Gastrocnemius medialis (tissue), 4 donors: Measurements from ENCODE around the gene IKBIP. TPM values are rescaled to one million over a fixed set of nuclear protein-coding genes. Genes with fewer than 3 reads are reported as not detected.
A peak's percentile ranks its signal among the peaks of the same experiment; 100 is the strongest.
"Not testable (repeated sequence)": the region's sequence is repeated elsewhere in the genome, so short reads cannot be mapped to it uniquely, and the experiment has no call there.

Source experiments
- ATAC-seq, 2 donors: fragments of 150-250 bp; one replicate each; pipeline ENCODE4 v1.9.1; 2016
- DNase-seq, 2 donors: peaks; one replicate each; pipeline ENCODE4 v3.0.0-alpha.2; 2019
- H3K27ac ChIP-seq, 4 donors: fragments of 200-600 bp; sonication (generic); 1 replicate in 1 of 4; 2 replicates in 3 of 4; pipeline ENCODE4 v1.5.1; 2016 to 2018; ENCODE audit warnings: mild to moderate bottlenecking in 2 of 4, moderate library complexity in 1 of 4
- H3K27me3 ChIP-seq, 3 donors: fragments of 200-600 bp; sonication (generic) in 2 of 3; 1 replicate in 1 of 3; 2 replicates in 2 of 3; pipeline versions ENCODE4 v1.5.1 to v1.6.0; 2016 to 2019; ENCODE audit warnings: mild to moderate bottlenecking in 1 of 3, moderate library complexity in 1 of 3
- H3K36me3 ChIP-seq, 2 donors: fragments of 200-600 bp; sonication (generic) in 1 of 2; one replicate each; pipeline ENCODE4 v1.5.1; 2017 to 2018
- H3K4me1 ChIP-seq, 2 donors: fragments of 200-600 bp; sonication (generic) in 1 of 2; one replicate each; pipeline ENCODE4 v1.5.1; 2016 to 2017; ENCODE audit warnings: mild to moderate bottlenecking in 2 of 2
- H3K4me3 ChIP-seq, 4 donors: fragments of 200-600 bp; sonication (generic) in 3 of 4; 1 replicate in 1 of 4; 2 replicates in 3 of 4; pipeline ENCODE4 v1.5.1; 2016 to 2019; ENCODE audit warnings: mild to moderate bottlenecking in 2 of 4
- H3K9me3 ChIP-seq, 3 donors: fragments of 200-600 bp; sonication (generic) in 2 of 3; 1 replicate in 1 of 3; 2 replicates in 2 of 3; pipeline ENCODE4 v1.5.1; 2016 to 2019
- CTCF ChIP-seq, 5 experiments: fragments of 450-650 bp in 3 of 5; fragments of 200-600 bp in 2 of 5; sonication (generic) in 2 of 5; IDR thresholded peaks in 4 of 5; conservative IDR thresholded peaks in 1 of 5; 1 replicate in 4 of 5; 2 replicates in 1 of 5; pipeline ENCODE4 v1.5.1; 2016 to 2019; ENCODE audit warnings: antibody characterized with exemption in 5 of 5, mild to moderate bottlenecking in 3 of 5, moderate library complexity in 3 of 5
- POLR2A ChIP-seq, 2 donors: fragments of 450-650 bp; IDR thresholded peaks; one replicate each; pipeline ENCODE4 v1.6.1; 2017; ENCODE audit warnings: antibody characterized with exemption in 2 of 2, mild to moderate bottlenecking in 2 of 2, moderate library complexity in 2 of 2
- in situ Hi-C, 4 donors: fragments of 200-750 bp; cut with MboI; loops; one replicate each; pipeline versions ENCODE4 v1.15.0 to v1.8.0; 2017; ENCODE audit warnings: low sequenced_read_pairs in 4 of 4
- intact Hi-C: fragments of 100-400 bp; cut with DNase I; formaldehyde crosslinking; loops from one replicate; pipeline ENCODE4 v1.15.1; 2023; ENCODE audit warnings: low total_unique reads
- total RNA-seq, 4 donors: library from RNA; depleted of rRNA; stranded (reverse); fragments of >200 nt; gene quantifications; one replicate each; pipeline versions ENCODE4 v1.1.0 to v1.2.3, GENCODE V29; 2016

The IKBIP gene
- total RNA-seq, 4 donors from 2014 or later = 0.78 to 3.7 (median 2.9) TPM

GRCh38 chr12:98606359-98606988 lies 38.1 kb downstream of the IKBIP start:
- no peak for TF ChIP-seq CTCF (IDR thresholded peaks at IDR 0.05 in 4 of 5, conservative IDR thresholded peaks at IDR 0.05 in 1 of 5)
- TF ChIP-seq POLR2A (IDR thresholded peaks at IDR 0.05) = no peak
- ATAC-seq = peak in 1 of 2 donors; percentile 52
- DNase-seq = no peak
- no peaks in the 10 kb centered on the region for H3K9me3 ChIP-seq
- no peaks in the 10 kb centered on the region for H3K4me1 ChIP-seq
- peaks cover 7 to 33% of the 10 kb centered on the region in 2 donors for H3K36me3 ChIP-seq
- no peaks in the 10 kb centered on the region for H3K27me3 ChIP-seq
- H3K27ac ChIP-seq = no peak overlapping the region
- intact Hi-C loops = no loop called here
- in situ Hi-C loops = no loop called here
- no peak overlapping the region for H3K4me3 ChIP-seq

- H3K27ac ChIP-seq = no peak overlapping the region
- H3K27me3 ChIP-seq = no peaks in the 10 kb centered on the region
- ATAC-seq (no peak), DNase-seq (no peak)
- peaks cover 4 to 7% of the 10 kb centered on the region in 2 donors for H3K4me1 ChIP-seq
- TF ChIP-seq POLR2A (IDR thresholded peaks at IDR 0.05) (no peak), CTCF (IDR thresholded peaks at IDR 0.05 in 4 of 5, conservative IDR thresholded peaks at IDR 0.05 in 1 of 5) (no peak)
- in situ Hi-C loops = loop anchor here in 1 of 4 donors (5.0 kb wide), 1 partner anchor 40 kb away; the partner anchor contains the start of gene IKBIP
- H3K36me3 ChIP-seq = peaks cover 12 to 78% of the 10 kb centered on the region in 2 donors
- H3K4me3 ChIP-seq = no peak overlapping the region
- H3K9me3 ChIP-seq = no peaks in the 10 kb centered on the region
- intact Hi-C loops = no loop called here
These were observed 42.7 kb downstream of the IKBIP start for GRCh38 chr12:98601924-98602323.

- H3K9me3 ChIP-seq, intact Hi-C loops, H3K27me3 ChIP-seq, DNase-seq, ATAC-seq, H3K4me3 ChIP-seq: not testable (repeated sequence)
- Histone ChIP-seq H3K36me3 (peaks cover 8 to 58% of the 10 kb centered on the region in 2 donors), H3K4me1 (peaks cover 24 to 32% of the 10 kb centered on the region in 2 donors), H3K27ac (peak overlapping the region in 2 of 4 donors; percentile 94 to 100)
- in situ Hi-C loops = loop anchor here in 1 of 4 donors (10.0 kb wide), 1 partner anchor 83 kb away; the partner anchor contains the start of gene TMPO
These were observed 47.3 kb downstream of the IKBIP start for GRCh38 chr12:98597313-98597712.

- ATAC-seq (no peak), DNase-seq (no peak)
- H3K27me3 ChIP-seq = no peaks in the 10 kb centered on the region
- intact Hi-C loops = no loop called here
- in situ Hi-C loops = loop anchor here in 1 of 4 donors (10.0 kb wide), 1 partner anchor 81 kb away; the partner anchor contains the start of gene TMPO
- H3K9me3 ChIP-seq = no peaks in the 10 kb centered on the region
- peak overlapping the region; percentile 82 to 96 (median 88) for H3K4me3 ChIP-seq
- peaks cover 24 to 32% of the 10 kb centered on the region in 2 donors for H3K4me1 ChIP-seq
- H3K36me3 ChIP-seq = peaks cover 0 to 39% of the 10 kb centered on the region in 2 donors
- H3K27ac ChIP-seq = peak overlapping the region; percentile 94 to 100 (median 96)
- no peak for TF ChIP-seq CTCF (IDR thresholded peaks at IDR 0.05 in 4 of 5, conservative IDR thresholded peaks at IDR 0.05 in 1 of 5)
- no peak for TF ChIP-seq POLR2A (IDR thresholded peaks at IDR 0.05)
These were observed 49.2 kb downstream of the IKBIP start for GRCh38 chr12:98595243-98595988.
